HG03520 (cell line): ENCODE results near the gene PCBP3.

ENCODE experiments used
- ATAC-seq: cut with Tn5 transposase; IDR thresholded peaks from one replicate; pipeline ENCODE4 v1.9.1; 2021; ENCODE audit warnings: mild to moderate bottlenecking, moderate library complexity; ENCODE audit not compliant: unreplicated experiment

PCBP3 gene

GRCh38 chr21:45985471-45986315 is 342.2 kb downstream of the PCBP3 start:
- ATAC-seq: no peak

DNA sequence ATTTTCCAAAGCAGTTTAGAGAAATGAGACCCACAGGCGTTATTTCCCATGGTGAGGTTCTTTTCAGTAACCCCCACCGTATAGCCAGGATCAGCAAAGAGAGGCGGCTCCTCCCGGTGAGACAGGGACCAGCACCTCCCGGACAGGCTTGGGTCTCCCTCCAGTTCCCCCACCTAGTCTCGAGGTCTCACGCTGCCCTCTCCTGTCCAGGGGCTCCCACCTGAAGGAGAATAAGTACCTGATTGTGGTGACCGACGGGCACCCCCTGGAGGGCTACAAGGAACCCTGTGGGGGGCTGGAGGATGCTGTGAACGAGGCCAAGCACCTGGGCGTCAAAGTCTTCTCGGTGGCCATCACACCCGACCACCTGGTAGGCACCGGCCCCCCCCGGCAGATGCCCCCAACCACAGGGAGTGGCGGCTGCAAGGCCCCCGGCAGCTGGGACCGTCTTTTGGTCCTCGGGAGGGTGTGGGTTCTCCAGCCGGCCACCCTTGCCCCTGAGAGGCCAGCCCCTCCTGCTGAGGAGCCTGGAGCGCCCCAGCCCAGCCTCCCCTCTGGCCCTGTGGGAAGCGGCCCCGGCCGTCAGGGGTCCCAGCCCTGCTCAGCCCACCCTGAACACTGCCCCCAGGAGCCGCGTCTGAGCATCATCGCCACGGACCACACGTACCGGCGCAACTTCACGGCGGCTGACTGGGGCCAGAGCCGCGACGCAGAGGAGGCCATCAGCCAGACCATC is 343.0 kb downstream of the PCBP3 start:
- ATAC-seq: no peak

- no peak for ATAC-seq
These were observed 343.7 kb downstream of the PCBP3 start for GRCh38 chr21:45987121-45987711.

DNA sequence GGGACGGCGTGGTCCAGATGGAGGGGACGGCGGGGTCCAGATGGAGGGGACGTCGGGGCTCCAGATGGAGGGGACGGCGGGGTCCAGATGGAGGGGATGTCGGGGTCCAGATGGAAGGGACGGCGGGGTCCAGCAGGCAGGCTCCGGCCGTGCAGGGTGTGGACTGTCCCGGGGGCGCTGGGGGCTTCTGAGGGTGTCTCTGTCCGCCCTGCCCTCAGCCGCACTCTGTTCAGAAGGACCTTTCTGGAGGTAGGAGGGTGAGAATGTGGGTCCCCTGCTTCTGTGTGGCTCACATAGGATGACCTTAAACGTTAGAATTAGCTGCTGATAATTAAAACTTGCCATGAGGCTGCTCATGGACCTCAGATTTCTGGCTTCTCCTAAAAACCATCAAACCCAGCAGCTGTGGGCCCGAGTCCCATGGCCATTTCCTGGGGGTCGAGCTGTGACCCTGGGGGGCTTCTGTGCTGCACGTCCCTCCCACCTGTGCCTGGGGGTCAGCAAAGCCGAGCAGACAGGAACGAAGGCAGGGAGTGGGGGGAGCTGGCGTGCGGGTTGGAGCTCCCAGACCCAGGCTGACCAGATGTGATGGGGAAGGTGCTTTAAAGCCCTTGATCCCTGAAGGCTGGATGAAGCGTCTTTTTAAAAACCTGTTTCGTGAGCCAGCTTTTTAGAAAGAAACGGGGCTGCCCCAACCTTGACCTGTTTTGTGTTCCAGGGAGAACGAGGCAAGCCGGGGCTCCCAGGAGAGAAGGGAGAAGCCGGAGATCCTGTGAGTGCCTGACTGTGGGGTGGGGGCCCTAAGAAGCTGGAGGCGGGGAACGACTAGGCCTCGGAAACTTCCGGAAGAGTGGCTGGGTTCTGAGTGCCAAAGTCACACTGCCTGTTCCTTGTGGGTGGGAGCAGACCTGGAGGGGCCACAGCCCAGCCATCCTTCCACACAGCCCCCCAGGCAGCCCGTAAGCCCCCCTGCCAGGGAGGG is 345.1 kb downstream of the PCBP3 start:
- ATAC-seq: no peak

DNA sequence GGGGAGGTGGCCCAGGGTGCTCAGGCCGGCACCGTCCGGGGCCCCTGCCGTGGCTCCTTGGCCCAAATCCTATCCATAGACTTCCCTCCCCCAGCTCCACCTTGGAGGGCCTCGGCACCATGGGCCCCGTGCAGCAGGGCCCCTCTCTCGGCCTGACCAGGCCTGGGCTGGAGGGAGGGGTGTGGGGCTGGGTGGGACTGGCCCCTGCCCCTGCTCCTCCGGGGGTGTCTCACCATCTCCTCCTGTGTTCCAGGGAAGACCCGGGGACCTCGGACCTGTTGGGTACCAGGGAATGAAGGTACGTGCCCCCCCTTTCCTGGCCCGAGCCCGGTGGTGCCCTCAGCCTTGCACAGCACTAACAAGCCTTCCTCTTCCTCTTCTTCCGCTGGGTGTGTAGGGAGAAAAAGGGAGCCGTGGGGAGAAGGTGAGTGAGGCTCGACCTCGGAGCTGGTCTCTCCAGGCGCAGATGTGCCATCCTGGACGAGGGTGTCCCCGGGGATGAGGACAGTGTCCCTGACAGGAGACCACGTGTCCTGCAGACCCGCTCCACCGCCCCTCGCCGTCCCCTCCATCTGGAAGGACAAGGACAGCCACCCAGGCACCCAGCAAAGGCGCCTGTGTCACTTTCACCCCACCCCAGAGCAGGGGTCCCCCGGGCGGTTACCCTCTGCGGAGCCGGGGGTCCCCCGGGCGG is 346.0 kb downstream of the PCBP3 start:
- no peak for ATAC-seq

DNA sequence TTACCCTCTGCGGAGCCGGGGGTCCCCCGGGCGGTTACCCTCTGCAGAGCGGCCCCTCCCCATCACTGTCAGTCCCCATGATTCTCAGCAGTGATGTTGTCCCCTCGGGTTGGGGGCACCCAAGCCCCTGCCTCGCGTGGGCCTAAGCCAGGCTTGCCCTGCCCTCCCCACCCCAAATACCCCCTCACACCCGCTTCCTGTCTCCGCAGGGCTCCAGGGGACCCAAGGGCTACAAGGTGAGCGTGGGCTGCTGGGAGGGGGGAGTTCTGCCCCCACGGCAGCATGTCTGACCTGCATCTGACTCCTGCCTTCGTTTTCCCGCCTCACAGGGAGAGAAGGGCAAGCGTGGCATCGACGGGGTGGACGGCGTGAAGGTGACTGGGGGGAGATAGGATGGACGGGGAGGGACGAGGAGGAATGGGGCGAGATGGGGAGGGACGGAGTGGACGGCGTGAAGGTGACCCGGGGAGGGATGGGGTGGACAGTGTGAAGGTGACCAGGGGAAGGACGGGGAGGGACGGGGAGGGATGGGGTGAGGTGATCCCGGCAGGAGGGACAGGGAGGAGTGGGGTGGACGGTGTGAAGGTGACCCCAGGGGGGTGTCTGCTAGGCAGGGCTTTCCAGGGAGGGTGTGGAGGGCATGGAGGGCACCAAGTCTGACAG is 346.7 kb downstream of the PCBP3 start:
- no peak for ATAC-seq

DNA sequence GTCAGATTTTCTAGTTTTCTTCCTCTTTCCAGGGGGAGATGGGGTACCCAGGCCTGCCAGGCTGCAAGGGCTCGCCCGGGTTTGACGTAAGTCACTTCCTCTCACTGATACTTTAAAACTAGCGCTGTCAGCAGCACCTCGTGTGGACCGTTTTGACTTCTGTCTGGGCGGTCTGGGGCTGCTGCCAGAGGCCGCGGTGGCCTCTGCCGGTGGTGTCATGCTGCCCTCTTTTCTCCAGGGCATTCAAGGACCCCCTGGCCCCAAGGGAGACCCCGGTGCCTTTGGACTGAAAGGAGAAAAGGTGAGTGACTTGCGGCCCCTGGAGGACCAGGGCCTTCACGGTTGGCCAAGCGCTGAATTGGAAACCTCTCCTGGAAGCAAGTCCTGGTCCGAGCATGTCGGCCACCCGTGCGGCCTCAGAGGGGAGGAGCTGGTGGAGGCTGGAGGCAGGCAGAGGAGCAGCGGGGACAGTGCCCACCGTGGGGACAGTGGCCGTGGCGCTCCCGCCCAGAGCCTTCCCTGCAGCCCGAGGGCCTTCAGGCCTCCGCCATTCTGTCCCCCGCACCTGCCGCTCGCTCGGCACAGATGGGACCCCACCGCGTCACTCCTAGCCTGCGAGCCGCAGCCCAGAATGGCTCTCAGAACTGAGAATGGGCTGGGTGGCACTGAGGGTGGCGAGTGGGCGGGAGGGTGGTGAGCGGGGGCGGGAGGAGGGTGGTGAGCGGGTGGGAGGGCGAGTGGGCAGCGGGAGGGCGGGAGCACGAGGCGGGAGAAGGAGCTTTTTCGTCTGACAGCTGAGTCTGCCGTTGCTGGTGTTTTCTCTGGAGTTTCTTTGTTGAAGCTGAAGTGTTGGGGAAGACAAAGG is 347.4 kb downstream of the PCBP3 start:
- ATAC-seq: no peak

- no peak for ATAC-seq
These were observed 348.2 kb downstream of the PCBP3 start for GRCh38 chr21:45991606-45992300.
